ENCODE measurements around the gene GSK3A. TPM values are rescaled to one million over a fixed set of nuclear protein-coding genes. Genes with fewer than 3 reads are reported as not detected.

The GSK3A gene
- total and polyA plus RNA-seq, 9 of the 15 experiments (the other 6 are each of a cell fraction or from before 2014, with no cell fraction given) = 0.62 to 90.7 (median 33.3) TPM

- no peak for TF ChIP-seq CHD7 (IDR thresholded peaks at IDR 0.05; ENCODE audit: low read depth, low read length)
- TF ChIP-seq ZNF239 (CRISPR knock-in tag; IDR thresholded peaks at IDR 0.05) = no peak; the same call in 1 of the 2 replicates
- no peak for TF ChIP-seq IRF9 (tag; IDR thresholded peaks at IDR 0.05)
- TF ChIP-seq RERE (CRISPR knock-in tag; IDR thresholded peaks at IDR 0.05; ENCODE audit: borderline replicate concordance) = no peak
- 0 out of 2 replicates have a peak, but pooled peaks have one; percentile 16 for TF ChIP-seq KLF6 (CRISPR knock-in tag; IDR thresholded peaks at IDR 0.05; ENCODE audit: borderline replicate concordance)
- TF ChIP-seq EGR1 (conservative IDR thresholded peaks at IDR 0.05) = peak; percentile 95
These were observed at the start of gene GSK3A (continued) for GRCh38 chr19:42242512-42243409.
